Skeletal muscle satellite cell (primary cell): ENCODE data around the gene SMIM3.
"Not testable (repeated sequence)": the region's sequence is repeated elsewhere in the genome, so short reads cannot be mapped to it uniquely, and the experiment has no call there.

Experiments used
- H3K27me3 ChIP-seq: 2 replicates; pipeline ENCODE4 v1.7.0; 2013; ENCODE audit warnings: low read length; ENCODE audit not compliant: control insufficient read depth, insufficient read depth
- H3K36me3 ChIP-seq: 2 replicates; pipeline ENCODE4 v1.7.0; 2013; ENCODE audit warnings: mild to moderate bottlenecking, control low read depth, low read length; ENCODE audit not compliant: insufficient read depth
- H3K4me1 ChIP-seq: 2 replicates; pipeline ENCODE4 v1.7.0; 2013; ENCODE audit warnings: low read length; ENCODE audit not compliant: control insufficient read depth, insufficient read depth
- H3K4me2 ChIP-seq: 2 replicates; pipeline ENCODE4 v1.7.0; 2013; ENCODE audit warnings: mild to moderate bottlenecking, low read length
- H3K4me3 ChIP-seq: 2 replicates; pipeline ENCODE4 v1.7.0; 2013; ENCODE audit warnings: low read length
- H3K9ac ChIP-seq: 2 replicates; pipeline ENCODE4 v1.7.0; 2013; ENCODE audit warnings: mild to moderate bottlenecking, low read depth, low read length, moderate library complexity
- H3K9me3 ChIP-seq: replicated peaks from 2 replicates; pipeline ENCODE4 v1.7.0; 2013; ENCODE audit warnings: mild to moderate bottlenecking, control low read depth, low read length

The SMIM3 gene

GRCh38 chr5:150801117-150801927, 22.8 kb downstream of the SMIM3 start:
- H3K4me1 ChIP-seq: peaks cover 10% of the 10 kb centered on the region
- peak overlapping the region; percentile 38 for H3K4me3 ChIP-seq
- H3K9ac ChIP-seq: peak overlapping the region; percentile 6
- H3K4me2 ChIP-seq: peak overlapping the region; percentile 67
- peaks cover 28% of the 10 kb centered on the region for H3K36me3 ChIP-seq
- no peaks in the 10 kb centered on the region for H3K9me3 ChIP-seq
- no peaks in the 10 kb centered on the region for H3K27me3 ChIP-seq

GRCh38 chr5:150804388-150804787, 25.8 kb downstream of the SMIM3 start:
- no peak overlapping the region for H3K9ac ChIP-seq
- H3K27me3 ChIP-seq: no peaks in the 10 kb centered on the region
- H3K4me1 ChIP-seq: peaks cover 10% of the 10 kb centered on the region
- H3K4me2 ChIP-seq: no peak overlapping the region
- peaks cover 6% of the 10 kb centered on the region for H3K36me3 ChIP-seq
- H3K9me3 ChIP-seq: no peaks in the 10 kb centered on the region
- H3K4me3 ChIP-seq: no peak overlapping the region

- Histone ChIP-seq H3K4me2 (no peak overlapping the region), H3K36me3 (no peaks in the 10 kb centered on the region), H3K27me3 (no peaks in the 10 kb centered on the region), H3K4me1 (no peaks in the 10 kb centered on the region), H3K4me3 (no peak overlapping the region), H3K9ac (no peak overlapping the region), H3K9me3 (no peaks in the 10 kb centered on the region)
Measured at GRCh38 chr5:150809363-150809762, 30.8 kb downstream of the SMIM3 start.

GRCh38 chr5:150815010-150815409, 36.5 kb downstream of the SMIM3 start:
- no peak overlapping the region for H3K4me3 ChIP-seq
- no peaks in the 10 kb centered on the region for H3K4me1 ChIP-seq
- no peak overlapping the region for H3K9ac ChIP-seq
- no peak overlapping the region for H3K4me2 ChIP-seq
- H3K27me3 ChIP-seq: peaks cover 3% of the 10 kb centered on the region
- H3K36me3 ChIP-seq: no peaks in the 10 kb centered on the region
- no peaks in the 10 kb centered on the region for H3K9me3 ChIP-seq

GRCh38 chr5:150816946-150817345, 38.4 kb downstream of the SMIM3 start:
- H3K4me1 ChIP-seq: no peaks in the 10 kb centered on the region
- H3K4me2 ChIP-seq: no peak overlapping the region
- H3K27me3 ChIP-seq: peaks cover 3% of the 10 kb centered on the region
- H3K36me3 ChIP-seq: no peaks in the 10 kb centered on the region
- no peaks in the 10 kb centered on the region for H3K9me3 ChIP-seq
- no peak overlapping the region for H3K4me3 ChIP-seq
- no peak overlapping the region for H3K9ac ChIP-seq

- H3K9ac ChIP-seq: no peak overlapping the region
- no peak overlapping the region for H3K4me3 ChIP-seq
- no peaks in the 10 kb centered on the region for H3K4me1 ChIP-seq
- H3K36me3 ChIP-seq: no peaks in the 10 kb centered on the region
- H3K9me3 ChIP-seq: peaks cover 7% of the 10 kb centered on the region
- no peaks in the 10 kb centered on the region for H3K27me3 ChIP-seq
- H3K4me2 ChIP-seq: no peak overlapping the region
Measured at GRCh38 chr5:150829744-150830143, 51.2 kb downstream of the SMIM3 start.

GRCh38 chr5:150831821-150832220, 53.3 kb downstream of the SMIM3 start:
- H3K4me1 ChIP-seq, H3K27me3 ChIP-seq, H3K9me3 ChIP-seq, H3K36me3 ChIP-seq, H3K9ac ChIP-seq, H3K4me2 ChIP-seq, H3K4me3 ChIP-seq: not testable (repeated sequence)

GRCh38 chr5:150836064-150836463, 57.5 kb downstream of the SMIM3 start:
- Histone ChIP-seq H3K9ac (no peak overlapping the region), H3K4me1 (no peaks in the 10 kb centered on the region)

GRCh38 chr5:150836703-150837102, 58.1 kb downstream of the SMIM3 start:
- no peak overlapping the region for H3K9ac ChIP-seq
- H3K4me3 ChIP-seq: no peak overlapping the region
- no peaks in the 10 kb centered on the region for H3K4me1 ChIP-seq
- peaks cover 33% of the 10 kb centered on the region for H3K27me3 ChIP-seq
- H3K4me2 ChIP-seq: no peak overlapping the region
- no peaks in the 10 kb centered on the region for H3K36me3 ChIP-seq
- peaks cover 3% of the 10 kb centered on the region for H3K9me3 ChIP-seq

More at GRCh38 chr5:150836064-150836463, 57.5 kb downstream of the SMIM3 start:
- H3K4me3 ChIP-seq: no peak overlapping the region
- peaks cover 27% of the 10 kb centered on the region for H3K27me3 ChIP-seq
- no peak overlapping the region for H3K4me2 ChIP-seq
- no peaks in the 10 kb centered on the region for H3K36me3 ChIP-seq
- peaks cover 7% of the 10 kb centered on the region for H3K9me3 ChIP-seq

- H3K9me3 ChIP-seq, H3K36me3 ChIP-seq, H3K4me2 ChIP-seq, H3K9ac ChIP-seq, H3K4me3 ChIP-seq, H3K4me1 ChIP-seq: not testable (repeated sequence)
- peaks cover 34% of the 10 kb centered on the region for H3K27me3 ChIP-seq
Measured at GRCh38 chr5:150845185-150845859, 66.8 kb downstream of the SMIM3 start.

- H3K4me2 ChIP-seq, H3K9ac ChIP-seq, H3K9me3 ChIP-seq, H3K36me3 ChIP-seq, H3K4me1 ChIP-seq, H3K4me3 ChIP-seq: not testable (repeated sequence)
- H3K27me3 ChIP-seq: peaks cover 33% of the 10 kb centered on the region
Measured at GRCh38 chr5:150846308-150846653, 67.7 kb downstream of the SMIM3 start, which contains the start of gene IRGM. TSS of gene IRGM (plus strand) at chr5:150846521. CDS start at chr5:150848124, 1,603 bp downstream.
